Activated T-cell treated with anti-CD3 and anti-CD28 coated beads for 4 hours (primary cell): Measurements from ENCODE around the gene SPN.
"Not testable (repeated sequence)": the region's sequence is repeated elsewhere in the genome, so short reads cannot be mapped to it uniquely, and the experiment has no call there.

Source experiments
- DNase-seq: peaks from one replicate; pipeline ENCODE4 v3.0.0-alpha.2; 2020

SPN gene, protein sequence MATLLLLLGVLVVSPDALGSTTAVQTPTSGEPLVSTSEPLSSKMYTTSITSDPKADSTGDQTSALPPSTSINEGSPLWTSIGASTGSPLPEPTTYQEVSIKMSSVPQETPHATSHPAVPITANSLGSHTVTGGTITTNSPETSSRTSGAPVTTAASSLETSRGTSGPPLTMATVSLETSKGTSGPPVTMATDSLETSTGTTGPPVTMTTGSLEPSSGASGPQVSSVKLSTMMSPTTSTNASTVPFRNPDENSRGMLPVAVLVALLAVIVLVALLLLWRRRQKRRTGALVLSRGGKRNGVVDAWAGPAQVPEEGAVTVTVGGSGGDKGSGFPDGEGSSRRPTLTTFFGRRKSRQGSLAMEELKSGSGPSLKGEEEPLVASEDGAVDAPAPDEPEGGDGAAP

DNA sequence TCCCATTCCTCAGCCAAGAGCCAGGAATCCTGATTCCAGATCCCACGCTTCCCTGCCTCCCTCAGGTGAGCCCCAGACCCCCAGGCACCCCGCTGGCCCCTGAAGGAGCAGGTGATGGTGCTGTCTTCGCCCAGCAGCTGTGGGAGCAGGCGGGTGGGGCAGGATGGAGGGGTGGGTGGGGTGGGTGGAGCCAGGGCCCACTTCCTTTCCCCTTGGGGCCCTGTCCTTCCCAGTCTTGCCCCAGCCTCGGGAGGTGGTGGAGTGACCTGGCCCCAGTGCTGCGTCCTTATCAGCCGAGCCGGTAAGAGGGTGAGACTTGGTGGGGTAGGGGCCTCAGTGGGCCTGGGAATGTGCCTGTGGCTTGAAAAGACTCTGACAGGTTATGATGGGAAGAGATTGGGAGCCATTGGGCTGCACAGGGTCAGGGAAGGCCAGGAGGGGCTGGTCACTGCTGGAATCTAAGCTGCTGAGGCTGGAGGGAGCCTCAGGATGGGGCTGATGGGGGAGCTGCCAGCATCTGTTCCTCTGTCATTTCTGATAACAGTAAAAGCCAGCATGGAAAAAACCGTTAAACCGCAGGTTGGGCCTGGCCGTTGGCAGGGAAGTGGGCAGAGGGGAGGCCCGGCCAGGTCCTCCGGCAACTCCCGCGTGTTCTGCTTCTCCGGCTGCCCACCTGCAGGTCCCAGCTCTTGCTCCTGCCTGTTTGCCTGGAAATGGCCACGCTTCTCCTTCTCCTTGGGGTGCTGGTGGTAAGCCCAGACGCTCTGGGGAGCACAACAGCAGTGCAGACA, at the start of gene SPN:
TSS of gene SPN (plus strand) at position 232 of the 791 bp plus-strand sequence. CDS start at position 714, 482 bp downstream.
- DNase-seq: no peak

DNA sequence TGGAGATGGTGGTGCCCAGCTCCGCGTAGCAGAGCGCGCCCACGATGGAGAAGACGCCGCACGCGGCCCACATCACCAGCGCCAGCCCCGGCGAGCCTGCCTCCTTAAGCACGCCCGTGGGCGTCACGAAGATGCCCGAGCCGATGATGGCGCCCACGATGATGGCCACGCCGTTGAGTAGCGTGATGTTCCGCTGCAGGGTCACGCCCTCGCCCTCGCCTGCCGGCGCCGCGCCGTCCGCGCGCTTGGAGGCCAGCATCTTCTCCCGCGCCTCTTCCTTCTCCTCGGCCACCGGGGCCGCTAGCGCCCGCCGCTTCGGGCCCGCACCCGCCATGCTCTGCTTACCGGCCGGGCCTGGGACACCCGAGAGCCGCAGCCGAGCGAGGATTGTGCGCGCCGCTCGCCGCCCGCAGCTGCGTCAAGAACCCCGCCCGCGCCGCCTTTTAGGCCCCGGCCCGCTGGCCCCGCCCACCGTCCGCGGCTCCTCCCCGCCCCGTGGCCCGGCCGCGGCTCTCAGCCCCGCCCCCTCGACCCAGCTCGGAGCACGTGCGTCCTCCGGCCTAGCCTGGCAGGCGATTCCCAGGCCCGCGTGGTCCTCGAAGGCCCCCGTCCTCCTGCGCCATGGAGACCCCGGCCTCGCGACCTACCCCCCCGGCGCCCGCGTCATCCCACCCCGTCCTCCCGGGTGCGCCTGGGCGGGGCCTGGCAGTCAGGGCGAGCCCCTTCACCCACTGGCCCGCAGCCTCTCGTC, 49.6 kb upstream of the SPN start:
- DNase-seq: peak; percentile 92

DNA sequence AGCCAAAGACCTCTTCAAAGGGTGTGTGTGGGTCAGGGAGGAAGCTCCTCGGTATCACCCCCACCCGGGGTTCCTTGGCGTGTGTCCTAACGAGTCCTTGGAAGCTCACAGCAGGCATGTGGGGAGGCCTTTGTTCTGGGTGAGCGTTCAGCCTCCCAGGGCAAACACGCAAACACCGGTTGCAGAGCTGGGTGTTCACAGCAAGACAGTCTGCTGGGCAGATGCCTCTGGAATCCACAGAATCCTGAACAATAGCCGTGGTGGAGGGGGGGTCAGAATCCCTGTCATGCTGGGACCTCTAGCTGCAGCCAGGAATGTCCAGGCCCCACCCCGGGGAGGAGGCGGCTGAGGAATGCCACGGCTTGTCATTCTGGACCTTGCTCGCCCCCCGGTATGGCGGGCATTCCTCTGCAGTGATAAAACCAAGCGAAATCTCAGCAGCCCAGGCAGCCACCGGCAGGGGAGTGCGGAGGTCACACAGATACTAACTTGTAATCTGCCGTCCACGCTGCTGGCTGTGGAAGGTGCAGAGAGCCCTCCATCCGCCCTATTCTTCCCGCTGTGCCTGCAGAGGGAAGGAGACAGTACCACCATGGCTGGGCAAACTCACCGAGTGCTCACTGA, 48.2 kb upstream of the SPN start:
- not testable (repeated sequence) for DNase-seq

DNA sequence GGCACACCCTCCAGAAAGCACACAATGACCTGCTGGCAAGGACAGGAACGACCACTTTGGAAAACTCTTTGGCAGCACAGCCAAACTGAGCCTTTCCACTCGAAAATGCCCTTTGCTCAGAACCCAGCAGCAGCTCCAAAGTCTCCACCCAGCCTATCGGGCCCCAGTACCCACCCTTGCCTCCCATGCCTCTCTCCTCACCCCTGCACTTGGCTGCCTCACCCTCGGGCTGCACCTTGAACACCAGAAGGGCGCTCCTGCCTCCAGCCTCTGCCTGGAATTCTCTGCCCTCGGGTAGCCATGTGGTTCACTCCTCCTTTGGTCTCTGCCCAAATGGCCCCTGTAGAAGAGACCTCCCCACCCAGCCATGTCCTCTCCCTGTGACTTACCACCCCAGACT, 46.9 kb upstream of the SPN start:
- DNase-seq: not testable (repeated sequence)

DNA sequence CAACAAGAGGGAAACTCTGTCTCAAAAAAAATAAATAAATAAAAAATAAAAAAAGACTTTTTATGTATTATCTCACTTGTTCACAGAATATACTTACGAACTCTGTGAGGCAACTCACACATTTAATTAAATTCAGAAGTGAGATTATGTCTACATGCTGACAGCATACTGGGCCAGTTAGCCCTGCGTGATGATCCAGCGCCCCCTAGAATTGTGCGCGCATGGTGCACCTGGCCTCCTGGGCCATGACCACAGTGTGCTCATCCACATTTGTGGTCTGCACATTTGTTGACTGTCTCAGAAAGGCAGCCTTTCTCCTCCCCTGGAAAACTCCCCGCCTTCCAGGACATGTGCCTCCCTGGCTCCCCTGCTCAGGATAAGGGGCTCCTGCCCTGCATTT, 42.5 kb upstream of the SPN start:
- DNase-seq: not testable (repeated sequence)

DNA sequence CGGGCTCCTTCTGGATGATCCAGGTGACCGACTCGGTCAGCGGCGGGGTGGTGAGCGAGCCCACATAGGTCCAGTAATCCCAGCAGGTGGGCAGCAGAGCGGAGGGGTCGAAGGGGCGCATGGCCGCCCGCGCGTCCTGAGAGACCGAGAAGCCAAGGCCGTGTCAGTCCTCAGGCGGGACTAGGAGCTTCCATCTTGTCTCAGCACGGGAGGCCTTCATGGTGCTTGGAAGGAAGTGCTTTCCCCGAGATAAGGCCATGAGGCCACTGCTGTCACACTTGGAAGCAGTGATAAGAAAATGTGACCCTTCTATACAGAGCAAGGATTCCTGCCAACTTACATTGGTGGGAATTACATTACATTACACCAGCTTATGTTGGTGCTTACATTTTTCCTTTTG, 40.3 kb upstream of the SPN start:
- not testable (repeated sequence) for DNase-seq

DNA sequence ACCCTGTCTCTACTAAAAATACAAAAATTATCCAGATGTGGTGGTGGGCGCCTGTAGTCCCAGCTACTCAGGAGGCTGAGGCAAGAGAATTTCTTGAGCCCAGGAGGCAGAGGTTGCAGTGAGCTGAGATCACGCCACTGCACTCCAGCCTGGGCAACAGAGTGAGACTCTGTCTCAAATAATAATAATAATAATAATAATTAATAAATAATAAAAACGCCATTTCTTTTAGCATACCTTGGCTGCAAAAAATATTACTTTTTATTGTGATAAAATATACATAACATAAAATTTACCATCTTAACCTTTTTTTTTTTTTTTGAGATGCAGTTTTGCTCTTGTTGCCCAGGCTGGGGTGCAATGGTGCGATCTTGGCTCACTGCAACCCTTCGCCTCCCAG, 39.8 kb upstream of the SPN start:
- not testable (repeated sequence) for DNase-seq

DNA sequence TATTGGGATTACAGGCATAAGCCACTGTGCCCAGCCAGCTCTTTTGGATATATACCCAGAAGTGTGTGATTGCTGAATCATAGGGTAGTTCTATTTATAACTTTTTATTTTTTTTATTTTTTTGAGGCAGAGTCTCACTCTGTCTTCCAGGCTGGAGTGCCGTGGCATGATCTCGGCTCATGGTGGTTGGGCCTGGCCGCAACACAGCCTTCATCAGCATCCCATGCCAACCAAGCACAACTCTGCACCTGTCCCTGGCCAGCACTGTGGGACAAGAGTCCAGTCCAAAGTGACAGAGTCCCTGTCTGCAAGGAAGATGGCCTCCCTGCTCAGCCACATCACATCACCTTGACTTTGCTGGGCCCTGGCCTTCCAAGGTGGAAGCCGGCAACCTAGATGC, 37.9 kb upstream of the SPN start:
- DNase-seq: not testable (repeated sequence)

DNA sequence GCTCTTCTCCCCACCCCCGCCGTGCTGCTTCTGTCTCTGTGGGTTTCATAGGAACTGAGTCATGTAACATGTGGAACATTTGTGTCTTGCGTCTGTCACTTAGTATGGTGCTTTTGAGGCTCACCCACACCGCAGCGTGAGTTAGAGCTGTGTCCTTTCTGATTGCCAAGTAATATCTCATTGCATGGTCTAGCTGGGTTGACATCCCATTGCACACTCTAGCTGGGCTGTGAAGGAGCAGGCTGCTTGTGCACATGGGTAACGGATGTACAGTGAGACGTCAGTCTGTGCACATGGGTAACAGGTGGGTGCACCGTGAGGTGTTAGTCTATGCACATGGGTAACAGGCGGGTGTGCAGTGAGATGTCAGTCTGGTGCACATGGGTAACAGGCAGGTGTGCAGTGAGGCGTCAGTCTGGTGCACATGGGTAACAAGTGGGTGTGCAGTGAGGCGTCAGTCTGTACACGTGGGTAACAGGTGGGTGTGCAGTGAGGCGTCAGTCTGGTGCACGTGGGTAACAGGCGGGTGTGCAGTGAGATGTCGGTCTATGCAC, 36.2 kb upstream of the SPN start:
- peak; percentile 43 for DNase-seq

DNA sequence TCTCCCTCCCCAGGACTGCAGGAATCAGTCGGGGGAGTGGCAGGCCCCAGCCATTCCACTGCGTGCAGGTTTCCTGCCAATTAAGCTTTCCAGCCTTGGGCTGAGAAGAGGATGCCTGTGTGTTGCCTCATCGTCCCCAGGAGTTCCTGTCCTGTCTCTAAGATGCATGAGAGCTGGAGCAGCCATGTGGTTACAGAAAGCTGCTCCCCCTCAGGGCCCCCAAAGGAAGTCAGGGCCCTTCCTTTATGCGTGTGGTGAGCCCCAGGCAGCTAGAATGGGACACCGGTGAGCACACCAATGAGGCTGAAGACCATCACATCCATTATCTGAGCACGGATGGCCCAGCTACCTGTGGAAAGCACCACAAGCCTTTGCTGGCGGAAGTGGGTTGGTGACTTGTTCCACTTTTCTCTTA, 35.4 kb upstream of the SPN start:
- DNase-seq: not testable (repeated sequence)

DNA sequence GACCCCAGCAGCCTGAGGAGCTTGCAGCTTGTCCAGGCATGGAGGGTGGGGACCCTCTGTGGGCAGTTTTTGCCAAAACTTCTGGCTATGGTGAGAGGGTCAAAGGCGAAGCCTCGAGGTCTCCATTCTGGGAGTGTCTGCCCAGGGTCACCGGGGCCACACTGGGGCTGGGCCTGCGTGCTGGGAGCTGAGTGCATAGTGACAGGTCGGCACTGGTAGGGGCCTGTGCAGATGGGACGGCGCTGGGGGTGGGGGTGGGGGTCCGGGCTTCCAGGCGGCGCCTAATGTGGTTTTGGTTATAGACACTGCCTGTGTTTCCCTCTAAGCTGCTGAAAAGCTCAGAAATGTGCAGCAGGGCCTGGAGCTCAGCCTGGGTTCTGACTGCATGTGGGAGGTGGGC, 34.3 kb upstream of the SPN start:
- DNase-seq: not testable (repeated sequence)

DNA sequence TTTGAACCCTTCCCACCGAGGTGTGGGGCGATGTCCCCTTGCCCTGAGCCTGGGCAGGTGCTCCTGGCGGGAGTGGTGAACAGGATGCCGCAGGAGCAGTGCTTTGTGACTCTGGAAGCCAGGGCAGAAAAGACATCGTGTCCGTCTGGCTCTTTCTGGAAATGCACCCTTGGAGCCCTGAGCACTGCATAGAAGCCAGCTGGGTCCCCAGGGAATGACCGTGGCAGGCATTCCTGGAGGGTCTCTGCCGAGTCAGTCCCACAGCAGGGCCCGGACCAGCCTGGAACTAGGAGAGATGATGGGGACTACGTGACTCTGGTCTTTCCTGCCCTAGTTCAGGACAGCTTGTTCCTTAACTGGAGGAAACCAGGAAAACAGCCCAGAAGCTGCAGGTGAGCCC, 33.7 kb upstream of the SPN start:
- DNase-seq: not testable (repeated sequence)

DNA sequence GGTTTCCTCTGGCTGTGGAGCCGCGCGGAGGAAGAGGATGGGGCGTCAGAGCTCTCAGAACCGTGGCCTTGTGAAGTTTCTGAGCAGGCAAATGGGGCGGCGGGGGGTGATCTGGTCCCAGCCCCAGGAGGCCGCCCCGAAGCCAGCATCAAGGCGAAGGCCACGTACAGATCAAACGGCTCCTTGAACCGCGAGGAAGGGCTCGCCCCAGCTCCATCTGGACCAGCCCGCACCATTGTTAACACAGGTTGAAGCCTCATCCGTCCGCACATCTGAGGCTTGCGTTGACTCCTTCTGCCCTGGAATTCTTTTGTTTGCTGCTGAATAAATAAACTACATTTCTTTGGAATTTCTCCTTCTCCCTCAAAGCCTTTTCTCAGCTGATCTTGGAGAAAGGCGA, 31.4 kb upstream of the SPN start:
- not testable (repeated sequence) for DNase-seq

DNA sequence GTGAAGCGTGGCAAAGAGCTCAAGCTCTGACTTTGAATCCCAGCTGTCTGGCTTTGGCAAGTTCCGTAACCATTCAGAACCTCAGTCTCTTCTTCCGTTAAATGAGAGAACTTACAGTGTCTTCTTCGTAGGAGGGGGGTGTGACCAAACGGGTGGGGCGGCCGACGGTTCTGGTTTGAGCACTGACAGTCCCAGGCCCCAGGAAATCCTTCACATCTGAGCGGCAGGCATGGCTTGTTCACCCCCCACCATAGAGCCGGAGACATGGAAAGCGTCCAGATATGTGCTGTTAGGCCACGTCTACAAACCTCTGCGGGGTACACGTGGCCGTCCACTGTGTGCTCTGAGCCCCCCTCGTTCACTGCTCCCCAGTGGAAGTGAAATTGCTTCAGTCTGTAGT, 27.1 kb upstream of the SPN start:
- DNase-seq: not testable (repeated sequence)

DNA sequence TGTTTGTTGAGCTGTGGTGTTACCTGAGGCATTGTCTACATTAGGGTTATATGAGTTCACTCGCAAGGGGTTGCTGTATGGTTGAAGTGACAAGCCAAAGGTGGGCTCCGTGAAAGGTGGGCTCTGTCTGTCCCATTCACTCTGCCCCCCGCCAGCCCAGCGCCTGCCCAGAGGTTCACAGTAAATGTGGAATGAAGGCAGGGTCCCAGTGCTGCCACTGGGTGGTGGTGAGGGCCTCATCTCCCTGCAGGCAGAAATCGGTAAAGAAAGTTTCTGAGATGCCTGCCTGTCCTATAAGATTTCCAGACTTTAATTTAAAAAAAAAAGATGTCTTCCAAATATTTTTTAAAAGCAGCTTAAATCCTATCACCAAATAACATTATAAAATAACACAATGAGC, 26.7 kb upstream of the SPN start:
- not testable (repeated sequence) for DNase-seq

DNA sequence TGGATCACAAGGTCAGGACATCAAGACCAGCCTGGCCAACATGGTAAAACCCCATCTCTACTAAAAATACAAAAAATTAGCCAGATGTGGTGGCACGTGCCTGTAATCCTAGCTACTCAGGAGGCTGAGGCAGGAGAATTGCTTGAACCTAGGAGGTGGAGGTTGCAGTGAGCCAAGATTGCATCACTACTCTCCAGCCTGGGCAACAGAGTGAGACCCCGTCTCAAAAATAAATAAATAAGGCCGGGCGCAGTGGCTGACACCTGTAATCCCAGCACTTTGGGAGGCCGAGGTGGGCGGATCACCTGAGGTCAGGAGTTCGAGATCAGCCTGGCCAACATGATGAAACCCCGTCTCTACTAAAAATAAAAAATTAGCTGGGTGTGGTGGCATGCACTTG, 24.3 kb upstream of the SPN start:
- not testable (repeated sequence) for DNase-seq

DNA sequence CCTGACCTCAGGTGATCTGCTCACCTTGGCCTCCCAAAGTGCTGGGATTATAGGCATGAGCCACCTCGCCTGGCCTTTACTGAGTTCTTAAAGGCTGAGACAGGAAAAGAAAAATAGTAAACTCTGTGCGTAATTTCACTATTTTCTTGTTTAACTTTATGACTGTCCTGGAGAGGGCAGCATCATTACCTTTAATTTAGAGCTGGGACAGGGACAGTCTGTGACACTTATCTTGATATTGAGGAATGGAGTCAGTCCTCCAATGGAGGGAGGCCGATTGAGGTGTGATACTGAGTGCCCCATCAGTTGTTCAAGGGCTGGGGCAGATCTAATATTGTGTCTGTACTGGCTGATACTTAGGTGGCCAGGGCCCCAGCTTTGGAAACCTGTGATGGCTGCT, 21.5 kb upstream of the SPN start:
- DNase-seq: no peak

DNA sequence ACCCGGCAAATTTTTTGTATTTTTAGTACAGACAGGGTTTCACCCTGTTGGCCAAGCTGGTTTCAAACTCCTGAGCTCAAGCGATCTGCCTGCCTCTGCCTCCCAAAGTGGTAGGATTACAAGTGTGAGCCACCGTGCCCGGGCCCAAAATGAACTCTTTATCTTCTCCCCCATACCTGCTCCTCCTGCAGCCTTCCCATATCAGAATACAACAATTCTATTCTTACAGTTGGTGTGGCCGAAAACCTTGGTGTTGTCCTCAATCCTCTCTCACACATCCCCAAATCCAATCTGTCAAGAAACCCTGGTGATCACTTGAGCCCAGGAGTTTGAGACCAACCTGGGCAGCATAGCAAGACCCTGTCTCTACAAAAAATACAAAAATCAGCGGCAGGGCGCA, 19.5 kb upstream of the SPN start:
- no peak for DNase-seq

DNA sequence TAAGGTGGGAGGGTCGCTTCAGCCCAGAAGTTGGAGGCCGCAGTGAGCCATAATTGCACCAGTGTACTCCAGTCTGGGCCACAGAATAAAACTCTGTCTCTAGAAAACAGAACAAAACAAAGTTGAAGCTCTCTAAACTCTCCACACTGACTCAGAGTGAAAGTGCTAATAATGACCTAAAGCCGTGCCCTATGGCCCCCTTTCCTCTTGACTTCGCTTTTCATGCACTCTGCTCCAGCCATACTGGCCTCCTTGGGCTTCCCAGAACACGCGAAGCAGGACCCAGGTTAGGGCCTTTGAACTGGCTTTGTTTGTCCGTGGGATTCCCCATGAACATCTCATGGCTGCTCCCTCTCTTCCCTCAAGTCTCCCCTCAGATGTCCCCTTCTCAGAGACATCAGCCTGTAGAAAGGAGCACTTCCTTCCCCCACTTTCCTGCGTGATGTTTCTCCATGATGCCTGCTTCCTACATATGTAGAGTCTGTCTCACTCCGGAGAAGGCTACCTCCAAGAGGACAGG, 18.6 kb upstream of the SPN start:
- no peak for DNase-seq

DNA sequence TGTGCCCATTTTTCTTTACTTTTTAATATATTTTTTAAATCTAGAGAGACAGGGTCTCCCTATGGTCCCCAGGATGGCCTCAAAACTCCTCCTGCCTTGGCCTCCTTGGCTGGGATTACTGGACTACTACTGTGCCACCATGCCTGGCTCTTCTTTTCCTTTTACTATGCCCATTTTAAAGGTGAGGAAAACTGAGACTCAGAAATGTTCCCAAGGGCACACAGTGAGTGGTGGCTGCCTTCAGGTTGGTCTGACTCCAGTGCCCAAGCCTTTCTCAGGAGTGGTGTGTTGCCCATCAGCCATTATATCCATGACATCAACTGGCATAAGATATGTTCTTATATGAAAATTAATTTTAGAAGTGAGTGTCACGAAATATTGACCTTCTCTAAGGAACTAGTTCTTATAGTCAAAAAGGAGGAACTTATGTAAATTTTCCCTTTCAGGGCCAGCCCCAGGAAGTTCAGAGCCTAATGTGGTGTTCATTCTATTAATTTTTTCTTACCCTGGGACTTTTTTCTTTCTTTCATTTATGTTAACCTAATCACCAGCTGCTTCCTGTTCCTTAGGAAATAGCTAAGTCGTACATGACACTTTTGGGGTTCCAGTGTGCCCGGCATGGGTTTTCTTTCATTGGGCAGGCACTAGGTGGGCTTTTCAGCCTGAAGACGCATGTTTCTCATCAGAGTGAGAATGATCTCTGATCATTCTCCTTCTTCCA, 17.9 kb upstream of the SPN start:
- DNase-seq: no peak

DNA sequence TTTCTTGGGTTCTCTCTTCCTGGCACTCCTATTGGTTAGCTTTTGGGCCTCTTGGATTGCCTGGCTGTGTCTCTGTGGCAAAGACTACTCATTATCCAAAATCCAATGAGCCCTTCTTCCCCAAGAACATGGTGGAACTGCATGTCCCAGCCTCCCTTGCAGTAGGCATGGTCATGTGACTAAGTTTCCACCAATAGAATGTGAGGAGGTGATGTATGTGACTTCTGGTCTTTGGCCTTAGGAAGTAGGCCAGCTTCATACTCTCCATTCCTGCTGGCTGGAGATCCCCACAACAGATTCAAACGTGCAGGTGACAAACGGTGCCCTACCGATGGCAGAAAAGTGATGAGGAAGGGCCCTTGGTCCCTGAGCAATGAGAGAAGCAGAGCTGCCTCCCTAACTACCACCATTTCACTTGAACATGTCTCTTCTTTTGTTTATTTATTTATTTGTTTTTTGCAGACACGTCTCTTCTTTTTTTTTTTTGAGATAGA, 17.3 kb upstream of the SPN start:
- no peak for DNase-seq
